Measurements from ENCODE around the gene FGF14. TPM values are rescaled to one million over a fixed set of nuclear protein-coding genes. Genes with fewer than 3 reads are reported as not detected.
A peak's percentile ranks its signal among the peaks of the same experiment; 100 is the strongest.

The FGF14 gene
- total RNA-seq, 4 donors from 2014 or later: under 0.01 to 2.4 (median 0.99) TPM

DNA sequence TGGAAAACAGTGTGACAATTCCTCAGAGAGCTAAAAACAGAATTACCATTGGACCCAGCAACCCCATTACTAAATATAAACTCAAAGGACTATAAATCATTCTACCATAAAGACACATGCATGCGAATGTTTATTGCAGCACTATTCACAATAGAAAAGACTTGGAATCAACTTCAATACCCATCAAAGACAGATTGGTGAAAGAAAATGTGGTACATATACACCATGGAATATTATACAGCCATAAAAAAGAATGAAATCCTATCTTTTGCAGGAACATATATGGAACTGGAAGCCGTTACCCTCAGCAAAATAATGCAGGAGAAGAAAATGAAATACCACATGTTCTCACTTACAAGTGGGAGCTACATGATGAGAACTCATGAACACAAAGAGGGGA is 20.8 kb upstream of the FGF14 start:
- WGBS, 2 donors (ENCODE audit: low coverage in 1 of 2): 68 to 80% methylated on average over 2 of the region's 2 CpGs
- DNase-seq: no peak
- no peaks in the 10 kb centered on the region for H3K27me3 ChIP-seq
- peaks cover 20 to 24% of the 10 kb centered on the region in 2 donors for H3K9me3 ChIP-seq
- H3K27ac ChIP-seq: no peak overlapping the region
- no peaks in the 10 kb centered on the region for H3K36me3 ChIP-seq
- H3K4me1 ChIP-seq: no peaks in the 10 kb centered on the region
- in situ Hi-C loops (cut with MboI; ENCODE audit: low pct_ligation_motif_present in 1 of 4, low pct_unique_long_range_greater_than_20kb in 1 of 4, low sequenced_read_pairs in 3 of 4) (no loop called here), intact Hi-C loops (cut with DNase I; ENCODE audit: low total_unique reads) (no loop called here)
- TF ChIP-seq, protein P1, sequence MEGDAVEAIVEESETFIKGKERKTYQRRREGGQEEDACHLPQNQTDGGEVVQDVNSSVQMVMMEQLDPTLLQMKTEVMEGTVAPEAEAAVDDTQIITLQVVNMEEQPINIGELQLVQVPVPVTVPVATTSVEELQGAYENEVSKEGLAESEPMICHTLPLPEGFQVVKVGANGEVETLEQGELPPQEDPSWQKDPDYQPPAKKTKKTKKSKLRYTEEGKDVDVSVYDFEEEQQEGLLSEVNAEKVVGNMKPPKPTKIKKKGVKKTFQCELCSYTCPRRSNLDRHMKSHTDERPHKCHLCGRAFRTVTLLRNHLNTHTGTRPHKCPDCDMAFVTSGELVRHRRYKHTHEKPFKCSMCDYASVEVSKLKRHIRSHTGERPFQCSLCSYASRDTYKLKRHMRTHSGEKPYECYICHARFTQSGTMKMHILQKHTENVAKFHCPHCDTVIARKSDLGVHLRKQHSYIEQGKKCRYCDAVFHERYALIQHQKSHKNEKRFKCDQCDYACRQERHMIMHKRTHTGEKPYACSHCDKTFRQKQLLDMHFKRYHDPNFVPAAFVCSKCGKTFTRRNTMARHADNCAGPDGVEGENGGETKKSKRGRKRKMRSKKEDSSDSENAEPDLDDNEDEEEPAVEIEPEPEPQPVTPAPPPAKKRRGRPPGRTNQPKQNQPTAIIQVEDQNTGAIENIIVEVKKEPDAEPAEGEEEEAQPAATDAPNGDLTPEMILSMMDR (IDR thresholded peaks at IDR 0.05): no peak
- TF ChIP-seq POLR2A (IDR thresholded peaks at IDR 0.05) (no peak), POLR2AphosphoS5 (IDR thresholded peaks at IDR 0.05) (no peak), EP300 (IDR thresholded peaks at IDR 0.05; ENCODE audit: low read depth) (no peak)
- H3K4me3 ChIP-seq: no peak overlapping the region

DNA sequence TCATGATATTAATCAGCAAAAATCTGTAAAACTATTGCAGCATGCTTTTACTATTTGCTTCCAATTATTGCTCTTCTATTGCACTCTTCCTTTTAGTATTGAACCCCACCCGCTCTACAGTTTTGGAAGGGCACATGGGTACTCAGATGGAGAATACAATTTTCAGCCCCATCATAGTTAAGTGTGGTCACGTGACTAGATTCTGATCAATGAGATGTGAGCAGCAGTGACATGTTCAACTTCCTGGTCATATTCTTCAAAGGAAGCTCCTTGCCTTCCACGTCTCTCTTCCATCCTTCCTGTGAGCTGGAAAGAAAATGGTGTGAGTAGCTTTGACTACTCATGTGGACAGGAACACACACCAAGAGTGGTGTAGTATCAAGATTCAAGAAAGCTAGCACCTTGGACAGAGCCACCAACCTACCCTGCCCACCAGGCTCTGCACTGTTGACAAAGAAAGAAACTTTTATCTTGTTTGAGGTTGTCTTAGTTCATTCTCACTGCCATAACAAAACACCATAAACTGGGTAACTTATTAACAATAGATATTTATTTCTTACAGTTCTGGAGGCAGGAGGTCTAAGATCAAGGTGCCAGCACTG is 3.8 kb upstream of the FGF14 start:
- TF ChIP-seq, protein P1 (IDR thresholded peaks at IDR 0.05): no peak
- no peak for TF ChIP-seq EP300 (IDR thresholded peaks at IDR 0.05; ENCODE audit: low read depth)
- H3K27ac ChIP-seq: no peak overlapping the region
- H3K9me3 ChIP-seq: no peaks in the 10 kb centered on the region
- H3K36me3 ChIP-seq: no peaks in the 10 kb centered on the region
- intact Hi-C loops (cut with DNase I; ENCODE audit: low total_unique reads) (no loop called here), in situ Hi-C loops (cut with MboI; ENCODE audit: low pct_ligation_motif_present in 1 of 4, low pct_unique_long_range_greater_than_20kb in 1 of 4, low sequenced_read_pairs in 3 of 4) (no loop called here)
- 49 to 69% methylated on average over 3 of the region's 3 CpGs for WGBS, 2 donors (ENCODE audit: low coverage in 1 of 2)
- DNase-seq: no peak
- H3K4me1 ChIP-seq: peaks cover 0 to 8% (median under 1%) of the 10 kb centered on the region in 4 donors
- H3K27me3 ChIP-seq: peaks cover 38% of the 10 kb centered on the region
- H3K4me3 ChIP-seq: no peak overlapping the region

DNA sequence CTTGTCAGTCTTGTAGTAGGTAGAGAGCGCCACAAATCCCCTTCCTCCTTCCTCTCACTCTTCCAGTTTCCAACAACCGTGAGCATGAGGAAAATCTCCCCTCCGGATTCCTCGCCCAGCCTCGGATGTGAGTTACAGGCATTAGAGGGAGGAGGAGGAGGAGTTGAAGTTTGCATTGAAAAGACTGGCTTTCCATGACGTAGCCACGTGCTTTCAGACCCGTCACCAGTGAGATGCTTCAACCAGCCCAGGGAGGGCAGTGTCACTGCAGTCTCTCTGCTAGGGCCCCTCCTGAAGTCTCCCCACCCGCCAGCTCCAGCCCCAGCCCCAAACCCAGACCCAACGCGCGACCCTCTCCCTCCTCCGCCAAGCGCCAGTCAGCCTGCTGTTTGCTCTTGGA is 442 bp upstream of the FGF14 start:
- intact Hi-C loops (cut with DNase I; ENCODE audit: low total_unique reads): no loop called here
- in situ Hi-C loops (cut with MboI; ENCODE audit: low pct_ligation_motif_present in 1 of 4, low pct_unique_long_range_greater_than_20kb in 1 of 4, low sequenced_read_pairs in 3 of 4): no loop called here
- no peak for TF ChIP-seq EP300 (IDR thresholded peaks at IDR 0.05; ENCODE audit: low read depth)
- TF ChIP-seq, protein P1 (IDR thresholded peaks at IDR 0.05): no peak
- peak in 1 of 3 donors; percentile 31 for TF ChIP-seq POLR2AphosphoS5 (IDR thresholded peaks at IDR 0.05)
- Histone ChIP-seq H3K4me3 (peak overlapping the region in 3 of 4 donors; percentile 23 to 55 (median 35)), H3K4me1 (peaks cover 0 to 21% (median 6%) of the 10 kb centered on the region in 4 donors), H3K27ac (peak overlapping the region in 2 of 4 donors; percentile 41 to 75), H3K27me3 (peaks cover 63% of the 10 kb centered on the region), H3K9me3 (no peaks in the 10 kb centered on the region), H3K36me3 (no peaks in the 10 kb centered on the region)
- WGBS, 2 donors (ENCODE audit: low coverage in 1 of 2): 8 to 11% methylated on average over 11 to 14 of the region's 14 CpGs
- DNase-seq: peak; percentile 12

DNA sequence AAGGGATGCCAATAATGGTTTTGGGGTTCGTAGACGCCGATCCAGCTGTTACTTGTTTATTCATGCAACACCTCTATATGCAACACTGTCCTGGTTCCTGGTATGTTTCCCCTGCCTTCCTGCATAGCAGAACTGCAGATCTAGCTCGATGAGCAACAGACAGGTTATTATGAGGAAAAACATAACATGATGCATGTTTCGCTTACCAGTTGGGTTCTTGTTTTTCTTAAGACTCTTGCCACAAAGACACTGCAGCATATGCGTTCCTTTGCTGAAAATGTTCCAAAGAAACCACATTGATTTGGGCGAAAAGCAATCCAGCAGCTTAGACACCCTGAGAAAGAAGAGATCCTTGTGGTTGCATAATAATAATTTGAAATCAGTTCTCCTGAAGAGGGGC is 583 bp downstream of the FGF14 start:
- no peaks in the 10 kb centered on the region for H3K9me3 ChIP-seq
- H3K27me3 ChIP-seq: peaks cover 63% of the 10 kb centered on the region
- H3K36me3 ChIP-seq: no peaks in the 10 kb centered on the region
- WGBS, 2 donors (ENCODE audit: low coverage in 1 of 2): 15% methylated on average over 5 to 7 of the region's 7 CpGs
- in situ Hi-C loops (cut with MboI; ENCODE audit: low pct_ligation_motif_present in 1 of 4, low pct_unique_long_range_greater_than_20kb in 1 of 4, low sequenced_read_pairs in 3 of 4): no loop called here
- peak overlapping the region in 2 of 4 donors; percentile 41 to 75 for H3K27ac ChIP-seq
- TF ChIP-seq POLR2A (IDR thresholded peaks at IDR 0.05) (no peak), POLR2AphosphoS5 (IDR thresholded peaks at IDR 0.05) (no peak), EP300 (IDR thresholded peaks at IDR 0.05; ENCODE audit: low read depth) (no peak)
- TF ChIP-seq, protein P1 (IDR thresholded peaks at IDR 0.05): no peak
- H3K4me1 ChIP-seq: peaks cover 0 to 21% (median 6%) of the 10 kb centered on the region in 4 donors
- peak overlapping the region; percentile 35 to 55 (median 46) for H3K4me3 ChIP-seq
- intact Hi-C loops (cut with DNase I; ENCODE audit: low total_unique reads): no loop called here
- DNase-seq: no peak
